ENCODE results near the gene WNT9B. TPM values are rescaled to one million over a fixed set of nuclear protein-coding genes. Genes with fewer than 3 reads are reported as not detected.

WNT9B gene
- total RNA-seq, 1 donor: 0.36 TPM

GRCh38 chr17:46823657-46824056 is 27.7 kb upstream of the WNT9B start:
- no peak for TF ChIP-seq CTCF (IDR thresholded peaks at IDR 0.05; ENCODE audit: extremely low read depth, low read depth, low read length)
- Histone ChIP-seq H2AFZ (ENCODE audit: low read length) (no peak overlapping the region), H3K27me3 (ENCODE audit: insufficient read depth, low read length) (peaks cover 46% of the 10 kb centered on the region), H3K36me3 (ENCODE audit: insufficient read depth, low read length) (no peaks in the 10 kb centered on the region), H3K4me3 (ENCODE audit: insufficient read depth, low read length) (no peak overlapping the region), H3K27ac (ENCODE audit: low read depth, low read length) (no peak overlapping the region), H3K4me2 (ENCODE audit: insufficient read depth, low read length) (no peak overlapping the region), H3K79me2 (ENCODE audit: insufficient read depth, low read length) (no peaks in the 10 kb centered on the region), H3K4me1 (ENCODE audit: insufficient read depth, low read length) (peaks cover 4% of the 10 kb centered on the region), H4K20me1 (ENCODE audit: insufficient read depth, low read length) (no peaks in the 10 kb centered on the region), H3K9me3 (ENCODE audit: low read depth, low read length) (no peaks in the 10 kb centered on the region)
- DNase-seq (ENCODE audit: insufficient read length, low spot score, missing footprints): peak; percentile 73

GRCh38 chr17:46826116-46826515 is 25.3 kb upstream of the WNT9B start:
- H3K4me1 ChIP-seq (ENCODE audit: insufficient read depth, low read length): no peaks in the 10 kb centered on the region
- no peak overlapping the region for H3K4me2 ChIP-seq (ENCODE audit: insufficient read depth, low read length)
- H3K4me3 ChIP-seq (ENCODE audit: insufficient read depth, low read length): no peak overlapping the region
- no peaks in the 10 kb centered on the region for H3K9me3 ChIP-seq (ENCODE audit: low read depth, low read length)
- H3K27ac ChIP-seq (ENCODE audit: low read depth, low read length): no peak overlapping the region
- peak; percentile 58 for DNase-seq (ENCODE audit: insufficient read length, low spot score, missing footprints)
- no peak for TF ChIP-seq CTCF (IDR thresholded peaks at IDR 0.05; ENCODE audit: extremely low read depth, low read depth, low read length)
- H3K36me3 ChIP-seq (ENCODE audit: insufficient read depth, low read length): no peaks in the 10 kb centered on the region
- H2AFZ ChIP-seq (ENCODE audit: low read length): no peak overlapping the region
- no peaks in the 10 kb centered on the region for H4K20me1 ChIP-seq (ENCODE audit: insufficient read depth, low read length)
- H3K27me3 ChIP-seq (ENCODE audit: insufficient read depth, low read length): peaks cover 21% of the 10 kb centered on the region
- no peaks in the 10 kb centered on the region for H3K79me2 ChIP-seq (ENCODE audit: insufficient read depth, low read length)

- peak; percentile 66 for DNase-seq (ENCODE audit: insufficient read length, low spot score, missing footprints)
- H3K4me3 ChIP-seq (ENCODE audit: insufficient read depth, low read length): no peak overlapping the region
- no peaks in the 10 kb centered on the region for H4K20me1 ChIP-seq (ENCODE audit: insufficient read depth, low read length)
- no peaks in the 10 kb centered on the region for H3K79me2 ChIP-seq (ENCODE audit: insufficient read depth, low read length)
- H3K36me3 ChIP-seq (ENCODE audit: insufficient read depth, low read length): no peaks in the 10 kb centered on the region
- H3K27me3 ChIP-seq (ENCODE audit: insufficient read depth, low read length): peaks cover 9% of the 10 kb centered on the region
- H3K4me1 ChIP-seq (ENCODE audit: insufficient read depth, low read length): no peaks in the 10 kb centered on the region
- TF ChIP-seq CTCF (IDR thresholded peaks at IDR 0.05; ENCODE audit: extremely low read depth, low read depth, low read length): no peak
- H3K9me3 ChIP-seq (ENCODE audit: low read depth, low read length): no peaks in the 10 kb centered on the region
- no peak overlapping the region for H3K27ac ChIP-seq (ENCODE audit: low read depth, low read length)
- H2AFZ ChIP-seq (ENCODE audit: low read length): no peak overlapping the region
- no peak overlapping the region for H3K4me2 ChIP-seq (ENCODE audit: insufficient read depth, low read length)
These were observed 24.1 kb upstream of the WNT9B start for GRCh38 chr17:46827274-46827673.

- Histone ChIP-seq H3K27ac (ENCODE audit: low read depth, low read length) (no peak overlapping the region), H2AFZ (ENCODE audit: low read length) (no peak overlapping the region), H3K4me1 (ENCODE audit: insufficient read depth, low read length) (peaks cover 13% of the 10 kb centered on the region), H3K27me3 (ENCODE audit: insufficient read depth, low read length) (no peaks in the 10 kb centered on the region), H4K20me1 (ENCODE audit: insufficient read depth, low read length) (no peaks in the 10 kb centered on the region), H3K4me2 (ENCODE audit: insufficient read depth, low read length) (no peak overlapping the region), H3K79me2 (ENCODE audit: insufficient read depth, low read length) (no peaks in the 10 kb centered on the region), H3K9me3 (ENCODE audit: low read depth, low read length) (no peaks in the 10 kb centered on the region), H3K36me3 (ENCODE audit: insufficient read depth, low read length) (no peaks in the 10 kb centered on the region), H3K4me3 (ENCODE audit: insufficient read depth, low read length) (no peak overlapping the region)
- DNase-seq (ENCODE audit: insufficient read length, low spot score, missing footprints): peak; percentile 56
- TF ChIP-seq CTCF (IDR thresholded peaks at IDR 0.05; ENCODE audit: extremely low read depth, low read depth, low read length): no peak
These were observed 19.6 kb upstream of the WNT9B start for GRCh38 chr17:46831573-46832330.

All from osteoblast (primary cell).